ENCODE measurements around the gene FAM13A.

GRCh38 chr4:88799900-88800299, 257.1 kb downstream of the FAM13A start:
- TF ChIP-seq CTCF (IDR thresholded peaks at IDR 0.05) (no peak), POLR2A (IDR thresholded peaks at IDR 0.05) (no peak)

Data from suprapubic skin (tissue), 3 donors.